Mucosa of gallbladder (tissue), 1 donor: Measurements from ENCODE around the gene CUL4A. TPM values are rescaled to one million over a fixed set of nuclear protein-coding genes. Genes with fewer than 3 reads are reported as not detected.

ENCODE experiments used
- DNase-seq: peaks from one replicate; pipeline ENCODE4 v3.0.0-alpha.2; 2020; ENCODE audit warnings: low spot score
- total RNA-seq: library from RNA; stranded (reverse); gene quantifications from one replicate; pipeline ENCODE4 v1.2.1, GENCODE V29; 2021
- donor health status: DM: no; HTN: no; CAD: no.

CUL4A gene
- total RNA-seq, 1 donor from 2014 or later, result 55.4 TPM

- no peak for DNase-seq
Measured at GRCh38 chr13:113207890-113208420, 1.5 kb upstream of the CUL4A start.

GRCh38 chr13:113208421-113209335 lies 735 bp upstream of the CUL4A start, which contains the start of gene PCID2:
PCID2 (minus strand) TSS chr13:113208669; CDS start chr13:113208634, 35 bp downstream.
- peak; percentile 89 for DNase-seq

- peak; percentile 50 for DNase-seq
Measured at GRCh38 chr13:113209759-113210421, 477 bp downstream of the CUL4A start.

GRCh38 chr13:113210833-113211232 lies 1.4 kb downstream of the CUL4A start:
- no peak for DNase-seq

- DNase-seq, result no peak
Measured at GRCh38 chr13:113211774-113212173, 2.4 kb downstream of the CUL4A start.

GRCh38 chr13:113216254-113217048 lies 7.0 kb downstream of the CUL4A start:
- DNase-seq, result no peak

- no peak for DNase-seq
Measured at GRCh38 chr13:113218586-113218985, 9.2 kb downstream of the CUL4A start.

GRCh38 chr13:113219256-113219940 lies 10.0 kb downstream of the CUL4A start:
- DNase-seq, result no peak

GRCh38 chr13:113220141-113220598 lies 10.8 kb downstream of the CUL4A start:
- DNase-seq, result no peak

- no peak for DNase-seq
Measured at GRCh38 chr13:113220877-113221276, 11.5 kb downstream of the CUL4A start.

- no peak for DNase-seq
Measured at GRCh38 chr13:113223070-113223469, 13.7 kb downstream of the CUL4A start.

- DNase-seq, result peak; percentile 30
Measured at GRCh38 chr13:113224486-113224885, 15.1 kb downstream of the CUL4A start.

GRCh38 chr13:113225515-113225914 lies 16.1 kb downstream of the CUL4A start:
- no peak for DNase-seq

- DNase-seq, result no peak
Measured at GRCh38 chr13:113226873-113227450, 17.5 kb downstream of the CUL4A start.

GRCh38 chr13:113229161-113229560 lies 19.7 kb downstream of the CUL4A start:
- no peak for DNase-seq

GRCh38 chr13:113229791-113230190 lies 20.4 kb downstream of the CUL4A start:
- DNase-seq, result no peak

- DNase-seq, result no peak
Measured at GRCh38 chr13:113231306-113232207, 22.1 kb downstream of the CUL4A start.

- DNase-seq, result no peak
Measured at GRCh38 chr13:113232208-113233003, 23.0 kb downstream of the CUL4A start.

GRCh38 chr13:113233101-113233500 lies 23.7 kb downstream of the CUL4A start:
- no peak for DNase-seq
